ENCODE measurements around the gene NCOA6. TPM values are rescaled to one million over a fixed set of nuclear protein-coding genes. Genes with fewer than 3 reads are reported as not detected.

Gene NCOA6
- polyA plus RNA-seq (10.8 and 13.0 TPM in 2 replicates), polyA minus RNA-seq (39.0 and 43.2 TPM in 2 replicates)

DNA sequence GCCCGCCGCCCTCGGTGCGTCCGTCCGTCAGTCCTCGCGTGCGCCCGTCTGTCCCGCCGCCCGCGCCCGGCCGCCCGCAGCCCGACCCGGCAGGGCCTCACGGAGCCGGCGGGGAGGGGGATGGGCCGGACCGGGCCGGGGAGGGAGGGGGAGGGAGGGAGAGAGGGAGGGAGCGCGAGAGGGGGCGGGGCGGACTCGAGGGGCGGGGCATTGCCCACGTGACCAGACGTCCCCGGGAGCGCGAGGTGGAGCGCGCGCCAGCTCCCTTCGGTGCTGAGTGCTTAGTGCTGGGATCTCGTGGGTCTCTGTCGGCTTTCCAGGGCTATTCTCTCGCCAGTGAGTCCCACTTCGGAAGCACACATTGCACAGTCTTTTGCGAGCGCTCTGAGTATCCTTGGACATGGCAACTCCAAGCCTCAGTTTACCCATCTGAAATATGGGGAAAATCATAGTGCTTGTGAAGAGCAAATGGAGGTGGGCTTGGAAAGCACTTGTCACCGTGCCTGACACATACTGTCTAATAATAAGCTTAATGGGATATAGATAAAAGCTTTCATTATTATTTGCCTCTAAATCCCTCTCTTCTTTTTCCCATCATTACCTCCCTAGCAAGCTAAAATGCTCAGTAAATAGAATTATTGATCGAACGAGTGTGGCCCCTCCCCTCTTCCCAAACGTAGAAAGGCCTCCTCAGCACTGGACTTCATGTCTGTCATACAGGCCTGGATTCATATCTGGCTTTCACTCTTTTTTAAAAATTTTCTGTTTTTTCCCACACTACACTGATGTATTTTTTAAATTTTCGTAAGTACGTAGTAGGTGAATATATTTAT, at the start of gene NCOA6:
Gene NCOA6, minus strand, starts transcription at position 122 of the 833 bp plus-strand sequence. CDS start 43,296 bp downstream, outside the sequence.
- no peaks in the 10 kb centered on the region for H3K9me3 ChIP-seq (ENCODE audit: low read length)
- H3K79me2 ChIP-seq (replicated peaks; ENCODE audit: insufficient read depth, low read length) = peaks cover 42% of the 10 kb centered on the region
- H3K4me2 ChIP-seq (ENCODE audit: low read length) = peak within 1 kb of the TSS; percentile 88
- H3K27ac ChIP-seq (ENCODE audit: low read length) = peak within 1 kb of the TSS; percentile 94
- H3K4me3 ChIP-seq (ENCODE audit: low read length) = peak within 1 kb of the TSS; percentile 93
- no peaks in the 10 kb centered on the region for H4K20me1 ChIP-seq (ENCODE audit: insufficient read depth)
- TF ChIP-seq, protein P1, sequence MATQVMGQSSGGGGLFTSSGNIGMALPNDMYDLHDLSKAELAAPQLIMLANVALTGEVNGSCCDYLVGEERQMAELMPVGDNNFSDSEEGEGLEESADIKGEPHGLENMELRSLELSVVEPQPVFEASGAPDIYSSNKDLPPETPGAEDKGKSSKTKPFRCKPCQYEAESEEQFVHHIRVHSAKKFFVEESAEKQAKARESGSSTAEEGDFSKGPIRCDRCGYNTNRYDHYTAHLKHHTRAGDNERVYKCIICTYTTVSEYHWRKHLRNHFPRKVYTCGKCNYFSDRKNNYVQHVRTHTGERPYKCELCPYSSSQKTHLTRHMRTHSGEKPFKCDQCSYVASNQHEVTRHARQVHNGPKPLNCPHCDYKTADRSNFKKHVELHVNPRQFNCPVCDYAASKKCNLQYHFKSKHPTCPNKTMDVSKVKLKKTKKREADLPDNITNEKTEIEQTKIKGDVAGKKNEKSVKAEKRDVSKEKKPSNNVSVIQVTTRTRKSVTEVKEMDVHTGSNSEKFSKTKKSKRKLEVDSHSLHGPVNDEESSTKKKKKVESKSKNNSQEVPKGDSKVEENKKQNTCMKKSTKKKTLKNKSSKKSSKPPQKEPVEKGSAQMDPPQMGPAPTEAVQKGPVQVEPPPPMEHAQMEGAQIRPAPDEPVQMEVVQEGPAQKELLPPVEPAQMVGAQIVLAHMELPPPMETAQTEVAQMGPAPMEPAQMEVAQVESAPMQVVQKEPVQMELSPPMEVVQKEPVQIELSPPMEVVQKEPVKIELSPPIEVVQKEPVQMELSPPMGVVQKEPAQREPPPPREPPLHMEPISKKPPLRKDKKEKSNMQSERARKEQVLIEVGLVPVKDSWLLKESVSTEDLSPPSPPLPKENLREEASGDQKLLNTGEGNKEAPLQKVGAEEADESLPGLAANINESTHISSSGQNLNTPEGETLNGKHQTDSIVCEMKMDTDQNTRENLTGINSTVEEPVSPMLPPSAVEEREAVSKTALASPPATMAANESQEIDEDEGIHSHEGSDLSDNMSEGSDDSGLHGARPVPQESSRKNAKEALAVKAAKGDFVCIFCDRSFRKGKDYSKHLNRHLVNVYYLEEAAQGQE (IDR thresholded peaks at IDR 0.05; ENCODE audit: borderline replicate concordance) = peak; percentile 35
- TF ChIP-seq EZH2 (IDR thresholded peaks at IDR 0.05; ENCODE audit: borderline replicate concordance, insufficient read depth, low read length, poor library complexity, severe bottlenecking) (no peak), EP300 (conservative IDR thresholded peaks at IDR 0.05; ENCODE audit: poor library complexity, severe bottlenecking) (no peak), MXI1 (conservative IDR thresholded peaks at IDR 0.05; ENCODE audit: poor library complexity, severe bottlenecking) (peak; percentile 4), RAD21 (conservative IDR thresholded peaks at IDR 0.05) (no peak), TAF1 (IDR thresholded peaks at IDR 0.05; ENCODE audit: low read depth) (no peak), POLR2AphosphoS5 (IDR thresholded peaks at IDR 0.05) (peak; percentile 52), SMC3 (conservative IDR thresholded peaks at IDR 0.05; ENCODE audit: poor library complexity) (no peak)
- TF ChIP-seq, protein P2, sequence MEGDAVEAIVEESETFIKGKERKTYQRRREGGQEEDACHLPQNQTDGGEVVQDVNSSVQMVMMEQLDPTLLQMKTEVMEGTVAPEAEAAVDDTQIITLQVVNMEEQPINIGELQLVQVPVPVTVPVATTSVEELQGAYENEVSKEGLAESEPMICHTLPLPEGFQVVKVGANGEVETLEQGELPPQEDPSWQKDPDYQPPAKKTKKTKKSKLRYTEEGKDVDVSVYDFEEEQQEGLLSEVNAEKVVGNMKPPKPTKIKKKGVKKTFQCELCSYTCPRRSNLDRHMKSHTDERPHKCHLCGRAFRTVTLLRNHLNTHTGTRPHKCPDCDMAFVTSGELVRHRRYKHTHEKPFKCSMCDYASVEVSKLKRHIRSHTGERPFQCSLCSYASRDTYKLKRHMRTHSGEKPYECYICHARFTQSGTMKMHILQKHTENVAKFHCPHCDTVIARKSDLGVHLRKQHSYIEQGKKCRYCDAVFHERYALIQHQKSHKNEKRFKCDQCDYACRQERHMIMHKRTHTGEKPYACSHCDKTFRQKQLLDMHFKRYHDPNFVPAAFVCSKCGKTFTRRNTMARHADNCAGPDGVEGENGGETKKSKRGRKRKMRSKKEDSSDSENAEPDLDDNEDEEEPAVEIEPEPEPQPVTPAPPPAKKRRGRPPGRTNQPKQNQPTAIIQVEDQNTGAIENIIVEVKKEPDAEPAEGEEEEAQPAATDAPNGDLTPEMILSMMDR (IDR thresholded peaks at IDR 0.05; ENCODE audit: poor library complexity, severe bottlenecking) = no peak
- peak within 1 kb of the TSS; percentile 84 for H2AFZ ChIP-seq (ENCODE audit: low read depth, low read length)
- no peaks in the 10 kb centered on the region for H3K9me2 ChIP-seq (ENCODE audit: insufficient read depth, low read length)
- H3K36me3 ChIP-seq (ENCODE audit: insufficient read depth, low read length) = no peaks in the 10 kb centered on the region
- H3F3A ChIP-seq (ENCODE audit: insufficient read depth, low read length, poor library complexity, severe bottlenecking) = no peaks in the 10 kb centered on the region
- peak within 1 kb of the TSS; percentile 97 for H3K9ac ChIP-seq (ENCODE audit: low read length)
- H3K27me3 ChIP-seq (ENCODE audit: insufficient read depth, low read depth, low read length) = no peaks in the 10 kb centered on the region

DNA sequence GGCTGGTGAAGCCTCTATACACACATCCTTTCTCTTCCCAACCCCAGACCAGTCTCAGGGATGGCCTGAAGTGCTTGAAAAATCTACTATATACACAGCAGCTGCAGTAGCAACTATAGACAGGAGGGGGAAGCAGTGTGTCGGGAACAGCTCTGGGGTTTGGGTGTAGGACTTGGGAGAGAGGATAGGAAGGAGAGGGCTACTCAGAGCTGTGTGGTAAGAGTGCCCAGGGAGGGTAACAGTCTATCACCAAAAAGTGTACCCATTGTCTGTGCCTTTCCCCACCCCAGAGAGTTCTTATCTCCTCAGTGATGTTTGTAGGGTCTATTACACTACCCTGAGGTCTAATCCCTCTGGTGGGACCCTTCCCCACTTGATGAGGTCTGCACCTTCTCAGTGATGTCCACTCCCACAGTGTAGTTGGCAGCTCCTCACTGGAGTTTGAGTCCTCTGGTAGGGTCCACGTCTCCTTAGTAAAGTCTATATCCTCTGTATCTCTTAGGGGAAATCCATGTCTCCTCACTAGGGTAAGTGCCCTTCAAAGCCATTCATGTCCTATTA, 48.7 kb upstream of the NCOA6 start:
- peaks cover 15% of the 10 kb centered on the region for H3K79me2 ChIP-seq (replicated peaks; ENCODE audit: insufficient read depth, low read length)
- H3K9me2 ChIP-seq (ENCODE audit: insufficient read depth, low read length) = no peaks in the 10 kb centered on the region
- H3K36me3 ChIP-seq (ENCODE audit: insufficient read depth, low read length) = no peaks in the 10 kb centered on the region
- H3K27me3 ChIP-seq (ENCODE audit: insufficient read depth, low read depth, low read length) = no peaks in the 10 kb centered on the region
- TF ChIP-seq MXI1 (conservative IDR thresholded peaks at IDR 0.05; ENCODE audit: poor library complexity, severe bottlenecking) = no peak
- TF ChIP-seq EP300 (conservative IDR thresholded peaks at IDR 0.05; ENCODE audit: poor library complexity, severe bottlenecking) = no peak
- peak; percentile 61 for TF ChIP-seq SMC3 (conservative IDR thresholded peaks at IDR 0.05; ENCODE audit: poor library complexity)
- TF ChIP-seq RAD21 (conservative IDR thresholded peaks at IDR 0.05) = peak; percentile 56
- TF ChIP-seq POLR2AphosphoS5 (IDR thresholded peaks at IDR 0.05) = no peak
- TF ChIP-seq, protein P1 (IDR thresholded peaks at IDR 0.05; ENCODE audit: borderline replicate concordance) = no peak
- TF ChIP-seq, protein P2 (IDR thresholded peaks at IDR 0.05; ENCODE audit: poor library complexity, severe bottlenecking) = peak; percentile 64
- H4K20me1 ChIP-seq (ENCODE audit: insufficient read depth) = no peaks in the 10 kb centered on the region
- H3F3A ChIP-seq (ENCODE audit: insufficient read depth, low read length, poor library complexity, severe bottlenecking) = no peaks in the 10 kb centered on the region
- H3K4me2 ChIP-seq (ENCODE audit: low read length) = no peak overlapping the region
- no peak overlapping the region for H3K4me3 ChIP-seq (ENCODE audit: low read length)
- H2AFZ ChIP-seq (ENCODE audit: low read depth, low read length) = no peak overlapping the region
- no peaks in the 10 kb centered on the region for H3K9me3 ChIP-seq (ENCODE audit: low read length)
- H3K27ac ChIP-seq (ENCODE audit: low read length) = no peak overlapping the region
- H3K9ac ChIP-seq (ENCODE audit: low read length) = no peak overlapping the region
